HG02759 (cell line): ENCODE results near the gene AXIN2.
"Not testable (repeated sequence)": the region's sequence is repeated elsewhere in the genome, so short reads cannot be mapped to it uniquely, and the experiment has no call there.

Experiments used
- ATAC-seq: cut with Tn5 transposase; IDR thresholded peaks from one replicate; pipeline ENCODE4 v1.9.1; 2021; ENCODE audit warnings: mild to moderate bottlenecking, moderate library complexity; ENCODE audit not compliant: unreplicated experiment

AXIN2 gene

GRCh38 chr17:65538675-65539529, 22.5 kb downstream of the AXIN2 start:
- ATAC-seq: no peak

- no peak for ATAC-seq
Observed at GRCh38 chr17:65537845-65538674, 23.4 kb downstream of the AXIN2 start.

GRCh38 chr17:65537343-65537844, 24.1 kb downstream of the AXIN2 start:
- no peak for ATAC-seq

GRCh38 chr17:65536573-65537342, 24.7 kb downstream of the AXIN2 start:
- no peak for ATAC-seq

- no peak for ATAC-seq
Observed at GRCh38 chr17:65535777-65536572, 25.5 kb downstream of the AXIN2 start.

- ATAC-seq: no peak
Observed at GRCh38 chr17:65533852-65534457, 27.5 kb downstream of the AXIN2 start.

GRCh38 chr17:65533056-65533745, 28.2 kb downstream of the AXIN2 start:
- no peak for ATAC-seq

GRCh38 chr17:65532101-65532890, 29.2 kb downstream of the AXIN2 start:
- ATAC-seq: no peak

GRCh38 chr17:65531256-65532100, 30.0 kb downstream of the AXIN2 start:
- ATAC-seq: no peak

- ATAC-seq: no peak
Observed at GRCh38 chr17:65530523-65531255, 30.8 kb downstream of the AXIN2 start.

GRCh38 chr17:65529761-65530522, 31.5 kb downstream of the AXIN2 start:
- ATAC-seq: no peak

- ATAC-seq: no peak
Observed at GRCh38 chr17:65529040-65529633, 32.3 kb downstream of the AXIN2 start.

GRCh38 chr17:65527857-65528591, 33.4 kb downstream of the AXIN2 start:
- no peak for ATAC-seq

GRCh38 chr17:65527381-65527780, 34.1 kb downstream of the AXIN2 start:
- no peak for ATAC-seq

- ATAC-seq: not testable (repeated sequence)
Observed at GRCh38 chr17:65526854-65527253, 34.6 kb downstream of the AXIN2 start.
